GM18909 (cell line): ENCODE measurements around the gene NFX1.
"Not testable (repeated sequence)": the region's sequence is repeated elsewhere in the genome, so short reads cannot be mapped to it uniquely, and the experiment has no call there.

ENCODE experiments used
- ATAC-seq: cut with Tn5 transposase; IDR thresholded peaks from one replicate; pipeline ENCODE4 v1.9.1; 2021; ENCODE audit warnings: mild to moderate bottlenecking; ENCODE audit not compliant: unreplicated experiment, poor library complexity

NFX1 gene

DNA sequence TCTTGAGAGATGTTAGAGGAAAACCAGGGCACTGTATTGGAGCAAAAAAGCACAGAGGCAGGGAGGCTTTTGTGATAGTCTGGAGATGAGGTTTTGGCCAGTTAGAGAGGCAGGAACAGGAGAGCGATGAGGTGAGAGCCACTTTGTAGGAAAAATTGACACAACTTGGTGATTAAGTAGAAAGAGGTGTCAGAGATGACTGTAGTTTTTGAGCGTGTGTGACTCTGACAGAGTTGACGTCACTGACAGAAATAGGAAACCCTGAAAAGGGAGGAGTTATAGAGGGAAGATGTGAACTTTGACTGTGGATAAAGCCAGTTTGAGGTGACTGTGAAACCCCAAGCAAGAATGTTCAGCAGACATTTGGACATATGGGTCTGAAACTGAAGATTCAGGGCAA, 15.7 kb downstream of the NFX1 start:
- no peak for ATAC-seq

DNA sequence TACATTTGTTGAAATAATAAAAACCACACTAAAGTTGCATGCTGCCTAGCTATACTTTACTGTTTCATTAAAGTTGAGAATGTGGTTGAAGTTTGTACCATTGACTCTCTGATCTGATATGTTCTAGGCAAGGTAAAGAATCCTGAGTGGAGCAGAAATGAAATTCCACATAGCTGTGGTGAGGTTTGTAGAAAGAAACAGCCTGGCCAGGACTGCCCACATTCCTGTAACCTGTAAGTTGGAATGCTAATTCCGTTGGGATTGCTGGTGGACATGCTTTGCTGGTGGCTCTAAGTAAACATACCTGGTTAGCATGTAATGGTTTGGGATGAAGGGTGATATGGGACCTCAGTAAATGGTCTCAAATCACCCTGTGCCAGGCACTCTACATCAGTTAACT, 16.8 kb downstream of the NFX1 start:
- no peak for ATAC-seq

- no peak for ATAC-seq
These were observed 19.6 kb downstream of the NFX1 start for GRCh38 chr9:33309903-33310302.

- ATAC-seq: no peak
These were observed 20.4 kb downstream of the NFX1 start for GRCh38 chr9:33310748-33311147.

DNA sequence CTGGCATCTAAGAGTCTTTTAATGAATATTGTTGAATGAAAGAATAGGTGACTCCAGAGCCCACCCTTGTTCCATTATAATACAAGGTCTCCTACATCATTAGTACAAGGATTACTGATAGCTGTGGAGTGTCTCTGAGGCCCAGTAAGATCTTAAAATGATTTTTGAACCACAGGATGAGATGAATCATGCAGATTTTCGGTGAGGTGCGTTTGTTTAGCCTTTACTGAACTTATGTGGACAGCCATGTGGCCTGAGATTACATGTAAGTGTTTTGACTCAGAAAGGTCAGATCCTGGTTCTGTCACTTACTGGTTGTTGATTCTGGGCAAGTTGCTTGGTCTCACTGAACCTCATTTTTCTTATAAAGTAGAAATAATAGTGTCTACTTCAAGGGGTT, 21.6 kb downstream of the NFX1 start:
- ATAC-seq: no peak

DNA sequence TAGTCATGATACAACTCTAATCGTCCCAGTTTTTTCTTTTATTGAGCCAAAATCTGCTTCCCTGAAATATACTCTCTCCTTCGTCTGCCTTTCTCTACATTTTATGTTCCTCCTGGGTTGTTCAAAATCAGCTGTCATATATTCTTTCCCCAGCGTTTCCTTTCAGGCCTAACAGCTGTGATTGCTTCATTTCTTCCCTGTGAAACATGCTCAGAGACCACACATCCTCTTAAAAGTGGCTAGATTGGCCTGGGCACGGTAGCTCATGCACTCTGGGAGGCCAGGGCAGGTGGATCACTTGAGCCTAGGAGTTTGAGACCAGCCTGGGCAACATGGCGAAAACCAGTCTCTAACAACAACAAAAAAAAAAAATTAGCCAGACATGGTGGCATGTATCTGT, 25.1 kb downstream of the NFX1 start:
- ATAC-seq: no peak

- not testable (repeated sequence) for ATAC-seq
These were observed 26.8 kb downstream of the NFX1 start for GRCh38 chr9:33317136-33317535.

DNA sequence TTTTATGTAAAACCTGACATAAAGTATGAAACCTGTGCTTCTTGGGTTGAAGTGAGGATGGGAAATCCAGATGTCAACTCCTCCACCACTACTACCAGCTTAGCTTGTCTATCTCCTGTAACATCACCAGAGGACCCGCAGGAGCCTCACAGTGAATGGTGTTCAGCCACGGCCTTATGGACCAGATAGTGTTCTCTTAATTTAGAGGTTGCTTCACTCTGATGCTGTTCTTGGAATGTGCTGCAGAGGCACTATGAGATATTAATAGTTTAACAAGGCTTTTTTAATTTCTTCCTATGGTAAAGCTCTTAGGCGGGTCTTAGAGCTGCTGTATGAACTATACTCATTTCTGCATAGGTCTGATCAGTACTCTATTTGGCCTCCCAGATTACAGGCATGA, 27.9 kb downstream of the NFX1 start:
- no peak for ATAC-seq

DNA sequence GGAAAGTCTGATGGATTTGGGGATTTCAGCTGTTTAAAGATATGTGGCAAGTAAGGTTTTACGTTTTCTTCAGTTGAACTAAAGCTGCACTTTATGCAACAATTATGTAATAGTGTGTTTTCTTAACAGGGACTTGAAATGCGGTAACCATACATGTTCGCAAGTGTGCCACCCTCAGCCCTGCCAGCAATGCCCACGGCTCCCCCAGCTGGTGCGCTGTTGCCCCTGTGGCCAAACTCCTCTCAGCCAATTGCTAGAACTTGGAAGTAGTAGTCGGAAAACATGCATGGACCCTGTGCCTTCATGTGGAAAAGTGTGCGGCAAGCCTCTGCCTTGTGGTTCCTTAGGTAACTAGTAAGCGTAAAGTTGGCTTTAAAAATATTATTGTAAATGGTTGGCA, 28.5 kb downstream of the NFX1 start:
- no peak for ATAC-seq

DNA sequence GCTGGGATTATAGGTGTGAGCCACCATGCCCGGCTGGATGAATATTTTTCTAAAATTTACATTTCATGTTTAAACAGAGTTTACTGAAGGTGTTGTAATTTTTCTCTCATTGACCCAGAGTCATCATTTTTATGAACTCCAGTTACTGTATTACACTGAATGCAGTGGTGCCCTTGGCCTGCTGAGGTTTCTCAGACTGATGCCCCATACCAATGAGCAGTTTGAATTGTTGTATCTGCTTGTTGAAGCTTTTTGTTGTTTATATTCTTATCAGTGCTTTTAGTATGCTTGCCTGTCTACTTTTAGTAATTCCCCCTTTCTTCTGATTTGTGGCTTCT, 29.9 kb downstream of the NFX1 start:
- ATAC-seq: no peak

- ATAC-seq: no peak
These were observed 30.4 kb downstream of the NFX1 start for GRCh38 chr9:33320568-33321261.

GRCh38 chr9:33329117-33329563, 38.8 kb downstream of the NFX1 start:
- ATAC-seq: no peak

GRCh38 chr9:33329979-33330378, 39.7 kb downstream of the NFX1 start:
- no peak for ATAC-seq

DNA sequence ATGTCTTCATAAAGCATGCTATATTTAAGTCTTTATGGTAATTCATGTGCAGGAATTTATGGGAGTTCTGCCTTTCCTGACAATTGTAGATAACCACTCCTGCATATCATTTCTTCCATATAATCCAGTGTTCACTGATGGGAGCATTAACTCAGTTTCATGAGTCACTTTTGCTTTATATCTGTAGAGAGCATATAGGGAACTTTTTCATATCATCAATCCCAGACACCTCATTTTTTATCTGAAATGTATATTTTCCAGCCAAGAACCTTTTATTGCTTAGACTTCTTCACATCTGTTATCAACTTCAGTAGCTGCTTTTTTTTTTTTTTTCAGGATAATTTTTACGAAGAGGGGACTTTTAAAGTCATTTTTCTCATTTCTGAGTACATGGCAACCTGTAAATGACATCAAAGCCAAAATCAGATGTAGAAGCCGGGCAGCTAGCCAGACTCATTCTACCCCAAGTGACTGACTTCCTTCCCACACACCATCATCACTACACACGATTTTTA, 41.1 kb downstream of the NFX1 start:
- ATAC-seq: no peak

- no peak for ATAC-seq
These were observed 41.7 kb downstream of the NFX1 start for GRCh38 chr9:33332011-33332410.

DNA sequence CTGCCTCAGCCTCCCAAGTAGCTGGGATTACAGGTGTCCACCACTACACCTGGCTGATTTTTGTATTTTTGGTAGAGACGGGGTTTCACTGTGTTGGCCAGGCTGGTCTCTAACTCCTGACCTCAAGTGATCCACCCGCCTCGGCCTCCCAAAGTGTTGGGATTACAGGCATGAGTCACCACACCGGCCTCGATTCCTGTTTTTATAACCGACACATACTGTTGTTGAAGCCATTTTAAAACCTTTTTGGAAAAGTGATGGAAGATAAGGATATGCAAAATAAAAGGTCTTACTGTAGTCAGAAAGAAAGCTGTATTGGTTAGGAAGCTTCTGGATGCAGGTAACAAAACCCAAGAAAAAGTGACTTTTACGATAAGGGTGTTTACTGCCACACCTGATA, 42.6 kb downstream of the NFX1 start:
- ATAC-seq: not testable (repeated sequence)

- ATAC-seq: no peak
These were observed 49.9 kb downstream of the NFX1 start for GRCh38 chr9:33340186-33340585.

GRCh38 chr9:33341182-33341581, 50.9 kb downstream of the NFX1 start:
- ATAC-seq: no peak

GRCh38 chr9:33344145-33344544, 53.8 kb downstream of the NFX1 start:
- no peak for ATAC-seq

DNA sequence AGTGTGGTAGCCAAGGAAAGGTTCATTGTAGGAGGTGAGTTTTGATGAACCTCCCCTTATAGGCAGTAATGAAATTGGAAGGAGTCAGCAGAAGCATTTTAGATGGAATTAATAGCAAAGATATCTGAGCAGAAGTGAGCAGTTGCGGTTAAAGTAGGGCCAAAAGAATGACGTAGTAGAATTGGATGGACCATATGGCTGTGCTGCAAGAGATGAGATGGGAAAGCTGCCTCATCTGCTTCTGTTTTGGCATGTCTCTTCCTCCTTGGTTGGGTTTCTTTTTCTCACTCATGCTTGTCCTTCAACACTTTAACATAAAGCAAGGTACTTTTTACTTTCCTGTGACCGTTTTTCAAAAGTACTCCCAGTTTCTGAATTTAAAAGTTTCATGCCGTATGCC, 56.2 kb downstream of the NFX1 start:
- no peak for ATAC-seq

- ATAC-seq: no peak
These were observed 58.7 kb downstream of the NFX1 start for GRCh38 chr9:33348998-33349397.

DNA sequence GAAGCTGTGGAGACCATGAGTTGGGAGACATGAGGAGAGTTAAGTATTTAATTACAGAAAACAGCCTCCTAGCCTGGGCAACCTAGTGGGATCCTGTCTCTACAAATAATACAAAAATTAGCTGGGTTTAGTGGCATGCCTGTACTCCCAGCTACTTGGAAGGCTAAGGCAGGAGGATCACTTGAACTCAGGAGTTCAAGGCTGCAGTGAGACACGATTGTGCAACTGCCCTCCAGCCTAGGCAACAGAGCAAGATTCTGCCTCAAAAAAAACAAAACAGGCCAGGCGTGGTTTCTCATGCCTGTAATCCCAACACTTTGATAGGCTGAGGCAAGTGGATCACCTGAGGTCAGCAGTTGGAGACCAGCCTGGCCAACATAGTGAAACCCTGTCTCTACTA, 59.4 kb downstream of the NFX1 start:
- ATAC-seq: no peak

GRCh38 chr9:33350310-33350709, 60.0 kb downstream of the NFX1 start:
- ATAC-seq: no peak
